HG03432 (cell line): ENCODE data around the gene KLK14.

Experiments
- ATAC-seq: cut with Tn5 transposase; IDR thresholded peaks from one replicate; pipeline ENCODE4 v1.9.1; 2021; ENCODE audit warnings: mild to moderate bottlenecking, moderate library complexity; ENCODE audit not compliant: unreplicated experiment

The KLK14 gene

GRCh38 chr19:51055866-51056265 is 26.8 kb downstream of the KLK14 start:
- ATAC-seq, result no peak

GRCh38 chr19:51047031-51047335 is 35.7 kb downstream of the KLK14 start:
- ATAC-seq, result no peak

- no peak for ATAC-seq
Measured at GRCh38 chr19:51044327-51044726, 38.4 kb downstream of the KLK14 start.

- no peak for ATAC-seq
Measured at GRCh38 chr19:51043497-51043896, 39.2 kb downstream of the KLK14 start.

DNA sequence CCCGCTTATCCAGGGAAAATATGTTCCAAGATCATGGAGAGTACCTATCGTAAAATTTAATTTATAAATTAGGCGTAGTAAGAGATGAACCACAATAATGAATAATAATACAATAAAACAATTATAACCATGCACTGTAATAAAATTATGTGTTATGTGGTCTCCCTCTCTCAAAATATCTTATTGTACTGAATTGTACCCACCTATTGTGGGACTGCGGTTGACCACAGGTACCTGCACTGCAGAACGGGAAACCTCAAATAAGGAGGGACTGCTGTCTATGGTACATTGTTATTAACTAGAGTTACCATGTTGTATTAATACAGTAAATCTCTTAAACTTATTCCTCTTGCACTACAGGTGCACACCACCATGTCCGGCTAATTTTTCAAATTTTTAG is 42.5 kb downstream of the KLK14 start:
- no peak for ATAC-seq

DNA sequence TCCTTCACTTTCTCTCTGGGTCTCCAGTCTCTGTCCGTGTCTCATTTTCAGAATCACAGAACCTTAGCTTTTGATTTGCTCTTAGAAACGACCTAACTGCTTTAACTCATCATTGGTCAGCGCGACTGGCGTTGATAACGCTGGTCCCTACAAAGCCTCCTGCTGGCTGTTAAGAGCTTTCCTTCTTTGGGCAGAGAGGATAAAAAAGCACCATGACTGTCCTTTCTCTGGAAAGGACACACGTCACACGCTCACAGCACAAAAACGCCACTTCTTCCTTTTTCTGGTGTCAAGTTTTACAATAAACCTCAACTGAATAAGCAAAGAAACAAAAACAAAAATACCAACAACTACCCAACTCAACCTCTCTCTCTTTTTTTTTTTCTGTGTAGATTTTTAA is 46.2 kb downstream of the KLK14 start:
- no peak for ATAC-seq

- no peak for ATAC-seq
Measured at GRCh38 chr19:51034704-51035103, 48.0 kb downstream of the KLK14 start, which contains the start of gene KLK12. TSS of gene KLK12 (minus strand) at chr19:51035002. CDS start at chr19:51034621, 381 bp downstream.

DNA sequence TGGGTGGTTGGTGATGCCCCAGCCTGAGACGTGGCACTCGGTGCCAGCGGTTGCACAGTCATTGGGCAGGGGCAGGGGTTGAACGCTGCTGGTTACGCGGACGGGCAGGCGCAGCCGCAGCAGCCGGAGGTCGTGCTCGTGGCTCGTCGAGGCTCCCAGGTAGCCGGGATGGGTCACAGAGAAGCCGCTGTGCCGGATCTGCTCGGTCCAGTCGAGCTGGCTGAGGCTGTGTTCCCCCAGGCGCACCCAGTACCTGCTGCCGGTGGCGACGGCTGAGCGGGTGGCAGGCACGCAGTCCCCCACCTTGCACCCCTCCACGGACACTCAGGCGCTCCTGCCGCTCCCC is 50.8 kb downstream of the KLK14 start:
- no peak for ATAC-seq

DNA sequence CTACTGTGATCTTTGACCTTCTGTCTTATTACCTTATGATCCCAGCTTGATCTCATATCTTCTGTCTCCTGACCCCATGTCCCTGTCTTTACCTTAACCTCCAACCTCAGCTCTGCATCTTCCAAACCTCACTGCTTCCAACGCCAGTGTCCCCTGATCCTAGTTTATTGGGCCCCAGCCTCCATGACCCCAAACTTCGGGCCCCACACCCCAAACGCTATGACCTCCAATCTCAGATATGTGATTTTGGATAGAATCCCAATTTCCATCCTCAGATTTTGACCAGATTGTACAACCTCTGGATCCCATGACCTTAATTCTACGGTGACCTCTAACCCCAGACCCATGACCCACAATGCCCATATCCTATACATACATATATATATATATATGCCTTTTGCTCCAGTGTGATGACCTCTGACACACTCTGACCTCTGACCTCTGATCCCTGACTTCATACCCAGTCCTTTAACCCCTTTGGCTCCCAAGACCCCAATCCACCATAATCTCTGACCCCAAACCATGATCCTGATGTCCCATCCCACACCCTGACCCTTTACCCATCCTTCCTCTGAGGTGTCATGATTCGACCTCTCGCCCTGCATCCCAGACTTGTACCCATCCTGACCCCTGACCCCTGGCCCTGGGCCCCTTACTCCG is 51.3 kb downstream of the KLK14 start:
- ATAC-seq, result no peak

DNA sequence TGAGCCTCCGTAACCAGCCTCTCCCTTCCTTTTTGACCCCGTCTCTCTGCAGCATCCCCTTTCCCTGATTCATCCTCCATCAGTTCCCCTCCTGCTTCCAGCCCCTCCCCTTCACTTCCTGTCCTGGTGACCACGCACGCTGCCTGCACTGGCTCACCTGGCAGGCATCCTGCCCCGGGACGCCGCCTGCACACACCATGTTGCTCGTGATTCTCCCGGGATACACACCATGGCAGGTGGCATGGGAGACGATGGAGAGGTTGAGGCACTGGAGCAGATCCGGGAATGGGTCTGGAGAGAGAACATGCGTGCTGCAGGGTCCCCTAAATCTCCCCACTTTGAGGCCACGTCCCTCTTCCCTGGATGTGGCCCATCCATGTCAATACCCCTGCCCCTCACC is 52.1 kb downstream of the KLK14 start:
- no peak for ATAC-seq

- ATAC-seq, result no peak
Measured at GRCh38 chr19:51029718-51030117, 53.0 kb downstream of the KLK14 start.
